SK-N-SH (cell line): ENCODE measurements around the gene PRB4. TPM values are rescaled to one million over a fixed set of nuclear protein-coding genes. Genes with fewer than 3 reads are reported as not detected.

Experiments used
- CTCF ChIA-PET: fragments of 300-600, 350-600 bp; formaldehyde crosslinking; extraction: SDS; loops from one replicate; lab custom pipeline; 2021; lab: Yijun Ruan, JAX
- POLR2A ChIA-PET: fragments of 350-600 bp; sonication (Branson Sonifier 250); formaldehyde crosslinking; extraction: SDS; loops from one replicate; lab custom pipeline; 2020; ENCODE audit warnings: antibody characterized with exemption, inconsistent platforms; lab: Yijun Ruan, JAX
- DNase-seq: peaks from one replicate; pipeline ENCODE4 v3.0.0; 2012
- H2AFZ ChIP-seq: fragments of 200-600 bp; sonication (generic); 2 replicates; pipeline ENCODE4 v1.8.1; 2016; ENCODE audit warnings: antibody characterized with exemption, mild to moderate bottlenecking, low read depth
- H3F3A ChIP-seq: fragments of 200-600 bp; sonication (generic); replicated peaks from 2 replicates; pipeline ENCODE3; 2016; ENCODE audit warnings: antibody characterized with exemption, mild to moderate bottlenecking; ENCODE audit not compliant: insufficient read depth
- H3K27ac ChIP-seq, 2 experiments: fragments of 200-500 bp in 1 of 2; fragments of 200-600 bp in 1 of 2; sonication (Bioruptor generic) in 1 of 2; sonication (generic), shearing (Covaris generic) in 1 of 2; 2 replicates each; pipeline versions ENCODE4 v1.5.1 to v1.6.1; 2014 to 2016; ENCODE audit warnings: low read depth in 2 of 2, inconsistent platforms in 1 of 2, low read length in 1 of 2, mild to moderate bottlenecking in 1 of 2, mixed read lengths in 1 of 2
- H3K27me3 ChIP-seq: fragments of 200-600 bp; sonication (generic), shearing (Covaris generic); 2 replicates; pipeline ENCODE4 v1.6.1; 2016; ENCODE audit warnings: mixed run types; ENCODE audit not compliant: insufficient read depth
- H3K36me3 ChIP-seq, 2 experiments: fragments of 200-500 bp in 1 of 2; fragments of 200-600 bp in 1 of 2; sonication (Bioruptor generic) in 1 of 2; sonication (generic) in 1 of 2; replicated peaks in 1 of 2; 2 replicates each; pipeline versions ENCODE3 to v1.5.1; 2014 to 2016; ENCODE audit warnings: low read length in 1 of 2, mild to moderate bottlenecking in 1 of 2; ENCODE audit not compliant: insufficient read depth in 2 of 2, control insufficient read depth in 1 of 2
- H3K4me1 ChIP-seq, 2 experiments: fragments of 200-500 bp in 1 of 2; fragments of 200-600 bp in 1 of 2; sonication (Bioruptor generic) in 1 of 2; sonication (generic), shearing (Covaris generic) in 1 of 2; 2 replicates each; pipeline versions ENCODE4 v1.5.1 to v1.6.1; 2014 to 2016; ENCODE audit warnings: low read depth in 1 of 2, low read length in 1 of 2, mixed run types in 1 of 2; ENCODE audit not compliant: insufficient read depth in 2 of 2, control insufficient read depth in 1 of 2
- H3K4me2 ChIP-seq: fragments of 200-600 bp; sonication (generic), shearing (Covaris generic); 2 replicates; pipeline ENCODE4 v1.6.1; 2017; ENCODE audit warnings: mixed run types
- H3K4me3 ChIP-seq, 2 experiments: fragments of 200-500 bp in 1 of 2; fragments of 200-600 bp in 1 of 2; sonication (Bioruptor generic) in 1 of 2; sonication (generic), shearing (Covaris generic) in 1 of 2; 2 replicates each; pipeline versions ENCODE4 v1.5.1 to v1.8.1; 2014 to 2016; ENCODE audit warnings: low read depth in 2 of 2, inconsistent platforms in 1 of 2, low read length in 1 of 2, mild to moderate bottlenecking in 1 of 2, mixed read lengths in 1 of 2, moderate library complexity in 1 of 2
- H3K79me2 ChIP-seq: fragments of 200-600 bp; sonication (generic); 2 replicates; pipeline ENCODE4 v1.8.1; 2017; ENCODE audit warnings: mild to moderate bottlenecking; ENCODE audit not compliant: insufficient read depth
- H3K9ac ChIP-seq: fragments of 200-600 bp; sonication (generic); 2 replicates; pipeline ENCODE4 v1.6.1; 2017; ENCODE audit warnings: mixed run types
- H3K9me2 ChIP-seq: fragments of 200-600 bp; sonication (generic); 2 replicates; pipeline ENCODE4 v1.6.1; 2017; ENCODE audit warnings: mixed run types
- H3K9me3 ChIP-seq: fragments of 200-600 bp; sonication (generic); 2 replicates; pipeline ENCODE4 v1.6.1; 2017; ENCODE audit warnings: mixed run types, mild to moderate bottlenecking, moderate library complexity
- H4K20me1 ChIP-seq: fragments of 200-600 bp; sonication (generic); 2 replicates; pipeline ENCODE4 v1.6.1; 2017; ENCODE audit warnings: mild to moderate bottlenecking, mixed run types; ENCODE audit not compliant: insufficient read depth
- ELF1 ChIP-seq: IDR thresholded peaks from 2 replicates; pipeline ENCODE4 v1.4.0; 2012
- EP300 ChIP-seq, 2 experiments: IDR thresholded peaks; 2 replicates each; pipeline versions ENCODE4 v1.4.0 to v1.6.1; 2012; ENCODE audit warnings: borderline replicate concordance in 1 of 2, low read depth in 1 of 2, low read length in 1 of 2
- FOXJ3 ChIP-seq: sonication (generic); formaldehyde crosslinking; IDR thresholded peaks from 2 replicates; pipeline ENCODE4 v1.5.1; 2020; ENCODE audit warnings: mild to moderate bottlenecking, missing genetic modification reagents
- FOXM1 ChIP-seq: IDR thresholded peaks from 2 replicates; pipeline ENCODE4 v1.4.0; 2012; ENCODE audit warnings: low read depth, mild to moderate bottlenecking
- GABPA ChIP-seq: IDR thresholded peaks from 2 replicates; pipeline ENCODE4 v1.4.0; 2012; ENCODE audit warnings: low read depth, mild to moderate bottlenecking
- GATA2 ChIP-seq: sonication (generic); formaldehyde crosslinking; IDR thresholded peaks from 2 replicates; pipeline ENCODE4 v1.5.0; 2020; ENCODE audit warnings: mild to moderate bottlenecking, missing genetic modification reagents
- MEF2A ChIP-seq: IDR thresholded peaks from 2 replicates; pipeline ENCODE4 v1.4.0; 2012; ENCODE audit warnings: low read depth, borderline replicate concordance
- MXI1 ChIP-seq: IDR thresholded peaks from 2 replicates; pipeline ENCODE4 v1.6.1; 2012; ENCODE audit warnings: mild to moderate bottlenecking, low read depth, low read length, improper control_type of control experiment
- RAD21 ChIP-seq: IDR thresholded peaks from 2 replicates; pipeline ENCODE4 v1.6.1; 2012; ENCODE audit warnings: mild to moderate bottlenecking, low read length
- RFX5 ChIP-seq: IDR thresholded peaks from 2 replicates; pipeline ENCODE4 v1.6.1; 2012; ENCODE audit warnings: mild to moderate bottlenecking, improper control_type of control experiment, low read length
- TAF1 ChIP-seq: IDR thresholded peaks from 2 replicates; pipeline ENCODE4 v1.6.1; 2012; ENCODE audit warnings: low read depth, mild to moderate bottlenecking, low read length, moderate library complexity, borderline replicate concordance
- WGBS: methylation state at CpG from one replicate; pipeline ENCODE4 v1.1.6; 2017; ENCODE audit warnings: low lambda C conversion rate; 5-methylcytosine and 5-hydroxymethylcytosine counted together
- polyA plus RNA-seq, 3 experiments: library from polyadenylated mRNA; depleted of rRNA; stranded (reverse); fragments of >200 nt; gene quantifications; 2 replicates each; pipeline ENCODE4 v1.2.3, GENCODE V29; 2012
- TF ChIP-seq, protein P1 (sequence below): fragments of 200-600 bp; sonication (generic); IDR thresholded peaks from 2 replicates; pipeline ENCODE4 v1.6.1; 2017; ENCODE audit warnings: antibody characterized with exemption, mild to moderate bottlenecking, moderate library complexity
- TF ChIP-seq, protein P2 (sequence below): fragments of 150-350 bp; IDR thresholded peaks from 2 replicates; pipeline ENCODE4 v1.6.1; 2017; ENCODE audit warnings: antibody characterized with exemption, low read length, low read depth, borderline replicate concordance

The PRB4 gene
- polyA plus RNA-seq, 1 of the 3 experiments (the other 2 are of a cell fraction) = not detected

DNA sequence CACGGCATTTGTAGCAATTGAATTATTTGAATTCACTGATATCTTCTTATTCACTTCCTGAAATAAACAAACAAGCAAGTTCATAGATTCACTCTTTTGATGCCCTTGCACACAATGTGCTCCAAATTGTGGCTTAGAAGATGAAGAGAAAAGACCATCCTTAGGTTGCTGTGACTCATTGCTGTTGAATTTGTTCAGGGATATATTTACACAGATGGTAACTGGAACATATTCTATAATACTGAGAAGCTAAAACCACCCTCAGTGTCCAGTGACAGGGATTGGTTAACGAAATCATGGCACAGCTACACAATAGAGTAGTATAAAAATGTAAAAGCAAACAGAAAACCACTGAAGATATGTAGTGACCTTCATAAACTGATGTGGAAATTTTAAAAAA, 3.1 kb downstream of the PRB4 start (continued):
- TF ChIP-seq, protein P1, sequence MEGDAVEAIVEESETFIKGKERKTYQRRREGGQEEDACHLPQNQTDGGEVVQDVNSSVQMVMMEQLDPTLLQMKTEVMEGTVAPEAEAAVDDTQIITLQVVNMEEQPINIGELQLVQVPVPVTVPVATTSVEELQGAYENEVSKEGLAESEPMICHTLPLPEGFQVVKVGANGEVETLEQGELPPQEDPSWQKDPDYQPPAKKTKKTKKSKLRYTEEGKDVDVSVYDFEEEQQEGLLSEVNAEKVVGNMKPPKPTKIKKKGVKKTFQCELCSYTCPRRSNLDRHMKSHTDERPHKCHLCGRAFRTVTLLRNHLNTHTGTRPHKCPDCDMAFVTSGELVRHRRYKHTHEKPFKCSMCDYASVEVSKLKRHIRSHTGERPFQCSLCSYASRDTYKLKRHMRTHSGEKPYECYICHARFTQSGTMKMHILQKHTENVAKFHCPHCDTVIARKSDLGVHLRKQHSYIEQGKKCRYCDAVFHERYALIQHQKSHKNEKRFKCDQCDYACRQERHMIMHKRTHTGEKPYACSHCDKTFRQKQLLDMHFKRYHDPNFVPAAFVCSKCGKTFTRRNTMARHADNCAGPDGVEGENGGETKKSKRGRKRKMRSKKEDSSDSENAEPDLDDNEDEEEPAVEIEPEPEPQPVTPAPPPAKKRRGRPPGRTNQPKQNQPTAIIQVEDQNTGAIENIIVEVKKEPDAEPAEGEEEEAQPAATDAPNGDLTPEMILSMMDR = no peak
- TF ChIP-seq EP300 (IDR thresholded peaks at IDR 0.05; ENCODE audit: borderline replicate concordance in 1 of 2, low read depth in 1 of 2, low read length in 1 of 2) (no peak), MXI1 (no peak), MEF2A (no peak)

DNA sequence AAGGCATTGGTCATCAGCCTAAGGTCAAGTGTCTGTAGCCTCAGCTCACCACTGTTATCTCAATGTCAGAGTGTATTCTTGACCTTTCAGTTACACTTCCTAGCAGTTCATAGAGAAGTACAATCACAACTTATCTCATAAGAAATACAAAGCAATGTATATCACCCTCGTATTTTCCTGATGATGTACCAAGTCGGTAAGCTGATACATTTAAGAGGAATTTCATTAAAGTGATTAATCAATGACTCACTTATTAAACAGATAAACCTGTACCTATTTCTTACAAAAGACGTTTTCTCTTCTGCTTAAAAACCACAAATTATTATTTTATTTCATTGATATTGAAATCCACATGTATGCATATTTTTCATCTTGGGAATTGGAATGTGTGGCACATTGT, 36.8 kb downstream of the PRB4 start:
- CTCF ChIA-PET = no interaction called here
- H3K27ac ChIP-seq = no peak overlapping the region
- DNase-seq = no peak

DNA sequence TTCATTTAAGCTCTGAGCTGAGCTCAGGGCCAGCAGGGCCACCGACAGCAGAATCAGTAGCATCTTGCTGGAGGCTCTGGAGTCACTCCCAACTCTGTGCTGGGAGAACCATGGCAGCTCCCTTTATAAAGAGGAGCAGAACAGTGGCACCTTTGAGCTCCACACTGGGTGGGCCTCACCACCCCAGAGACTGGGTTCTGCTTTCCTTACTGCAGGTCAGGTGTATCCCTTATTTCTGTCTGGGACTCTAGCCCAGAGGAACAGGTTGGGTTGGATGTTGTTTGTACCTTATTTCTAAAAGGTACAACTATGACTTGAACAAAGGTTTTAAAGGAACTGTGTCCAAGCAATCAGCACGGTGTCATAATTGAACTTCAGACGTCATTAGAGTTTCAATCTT, 40.6 kb downstream of the PRB4 start, which contains the start of gene PRB3:
TSS of gene PRB3 (minus strand) at position 101 of the 400 bp plus-strand sequence. CDS start at position 63, 38 bp downstream.
- CTCF ChIA-PET = no interaction called here
- H3K9me2 ChIP-seq = no peaks in the 10 kb centered on the region
- no peak for DNase-seq

More for the DNA sequence above, 36.8 kb downstream of the PRB4 start:
- no peak overlapping the region for H3K9ac ChIP-seq
- H3K27me3 ChIP-seq = no peaks in the 10 kb centered on the region
- no peaks in the 10 kb centered on the region for H3K4me1 ChIP-seq
- no peaks in the 10 kb centered on the region for H3K9me3 ChIP-seq
- POLR2A ChIA-PET = no interaction called here
- H3F3A ChIP-seq = no peaks in the 10 kb centered on the region
- no peaks in the 10 kb centered on the region for H3K79me2 ChIP-seq
- TF ChIP-seq TAF1 (no peak), MXI1 (no peak)
- TF ChIP-seq, all 33 proteins: peak for 0
- Histone ChIP-seq H3K36me3 (no peaks in the 10 kb centered on the region), H4K20me1 (no peaks in the 10 kb centered on the region), H3K9me2 (no peaks in the 10 kb centered on the region), H3K4me3 (no peak overlapping the region), H2AFZ (no peak overlapping the region), H3K4me2 (no peak overlapping the region)
- WGBS = 5% methylated on average over 3 of the region's 3 CpGs

More for the DNA sequence above, 40.6 kb downstream of the PRB4 start, which contains the start of gene PRB3:
- no peaks in the 10 kb centered on the region for H3K4me1 ChIP-seq
- no peaks in the 10 kb centered on the region for H3K36me3 ChIP-seq
- H3K27ac ChIP-seq = no peak within 1 kb of the TSS
- H3K9me3 ChIP-seq = no peaks in the 10 kb centered on the region
- POLR2A ChIA-PET = no interaction called here
- H3K9ac ChIP-seq = no peak within 1 kb of the TSS
- no peak within 1 kb of the TSS for H2AFZ ChIP-seq
- H3F3A ChIP-seq = no peaks in the 10 kb centered on the region
- no peaks in the 10 kb centered on the region for H3K27me3 ChIP-seq
- H3K4me2 ChIP-seq = no peak within 1 kb of the TSS
- H3K4me3 ChIP-seq = no peak within 1 kb of the TSS
- no peaks in the 10 kb centered on the region for H3K79me2 ChIP-seq
- 11% methylated on average over 3 of the region's 3 CpGs for WGBS
- no peaks in the 10 kb centered on the region for H4K20me1 ChIP-seq
- TF ChIP-seq GABPA (no peak), RAD21 (no peak), GATA2 (no peak), MEF2A (no peak), ELF1 (no peak), FOXJ3 (no peak), FOXM1 (no peak), RFX5 (no peak)
- TF ChIP-seq, protein P2, sequence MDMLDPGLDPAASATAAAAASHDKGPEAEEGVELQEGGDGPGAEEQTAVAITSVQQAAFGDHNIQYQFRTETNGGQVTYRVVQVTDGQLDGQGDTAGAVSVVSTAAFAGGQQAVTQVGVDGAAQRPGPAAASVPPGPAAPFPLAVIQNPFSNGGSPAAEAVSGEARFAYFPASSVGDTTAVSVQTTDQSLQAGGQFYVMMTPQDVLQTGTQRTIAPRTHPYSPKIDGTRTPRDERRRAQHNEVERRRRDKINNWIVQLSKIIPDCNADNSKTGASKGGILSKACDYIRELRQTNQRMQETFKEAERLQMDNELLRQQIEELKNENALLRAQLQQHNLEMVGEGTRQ = no peak
